ENCODE measurements around the gene PRKCD.

PRKCD gene

DNA sequence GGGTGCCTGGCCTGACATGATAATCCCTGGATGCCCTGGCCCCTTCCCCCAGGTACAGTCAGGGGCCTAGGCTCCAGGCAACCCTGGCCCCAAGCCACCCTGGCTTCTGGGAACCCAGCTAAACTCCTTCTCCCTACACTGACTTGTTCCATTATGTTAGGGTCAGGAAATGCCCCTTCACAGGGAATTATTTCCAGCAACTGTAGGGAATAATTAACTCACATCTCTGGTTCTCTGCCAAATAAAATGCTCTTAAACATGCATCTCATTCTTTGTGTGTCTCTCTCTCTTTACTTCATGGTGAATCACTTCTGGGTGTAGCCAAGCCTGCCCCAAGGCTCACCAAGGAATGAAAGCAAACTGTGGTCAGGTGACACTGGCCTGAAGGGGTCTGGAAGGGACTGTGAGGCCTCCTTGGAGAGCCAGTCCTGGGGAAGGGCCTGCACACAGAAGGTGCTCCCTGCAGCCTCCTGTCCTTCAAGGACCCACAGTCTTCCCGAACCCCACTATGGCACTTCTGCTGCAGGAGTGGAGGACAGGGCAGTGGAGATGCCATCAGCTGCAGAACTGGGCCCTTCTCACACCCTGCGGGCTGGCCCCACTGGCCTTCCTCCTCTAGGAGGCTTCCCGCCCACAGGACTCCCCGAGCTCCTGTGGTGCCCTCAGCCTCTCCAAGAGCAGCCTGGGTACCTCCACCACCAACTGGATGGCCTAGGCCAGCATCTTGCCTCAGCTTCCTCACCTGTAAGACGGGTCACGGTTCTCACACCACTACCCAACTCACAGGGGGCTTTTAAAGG, 77.2 kb downstream of the PRKCD start:
- CTCF ChIA-PET: no interaction called here

DNA sequence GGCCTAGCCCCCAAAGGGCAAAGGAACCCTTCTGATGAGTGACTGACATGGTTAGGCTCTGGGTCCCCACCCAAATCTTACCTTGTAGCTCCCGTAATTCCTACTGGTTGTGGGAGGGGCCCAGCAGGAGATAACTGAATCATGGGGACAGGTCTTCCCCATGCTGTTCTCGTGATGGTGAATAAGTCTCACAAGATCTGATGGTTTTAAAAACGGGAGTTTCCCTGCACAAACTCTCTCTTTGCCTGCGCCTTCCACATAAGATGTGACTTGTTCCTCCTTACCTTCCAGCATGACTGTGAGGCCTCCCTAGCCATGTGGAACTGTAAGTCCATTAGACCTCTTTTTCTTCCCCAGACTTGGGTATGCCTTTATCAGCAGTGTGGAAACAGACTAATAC, 77.9 kb downstream of the PRKCD start:
- CTCF ChIA-PET: no interaction called here
- POLR2A ChIA-PET: no interaction called here
- TF ChIP-seq L3MBTL2 (conservative IDR thresholded peaks at IDR 0.05): no peak
- no peak for TF ChIP-seq SP1 (IDR thresholded peaks at IDR 0.05)
- TF ChIP-seq NFRKB (IDR thresholded peaks at IDR 0.05): no peak
- no peak for TF ChIP-seq SUZ12 (IDR thresholded peaks at IDR 0.05)
- TF ChIP-seq ARNT (IDR thresholded peaks at IDR 0.05): no peak
- TF ChIP-seq FOXM1 (IDR thresholded peaks at IDR 0.05; ENCODE audit: borderline replicate concordance): no peak
- no peak for TF ChIP-seq ELF4 (IDR thresholded peaks at IDR 0.05)
- DNase-seq (ENCODE audit: extremely low spot score): no peak

More for the DNA sequence above, 77.2 kb downstream of the PRKCD start:
- no peak for DNase-seq (ENCODE audit: extremely low spot score)
- no peak for TF ChIP-seq SP1 (IDR thresholded peaks at IDR 0.05)
- TF ChIP-seq ZNF384 (IDR thresholded peaks at IDR 0.05): no peak
- TF ChIP-seq FOXK2 (IDR thresholded peaks at IDR 0.05): no peak
- no peak for TF ChIP-seq SUZ12 (IDR thresholded peaks at IDR 0.05)
- no peak for TF ChIP-seq CTBP1 (IDR thresholded peaks at IDR 0.05; ENCODE audit: borderline replicate concordance)
- no peak for TF ChIP-seq ARNT (IDR thresholded peaks at IDR 0.05)
- TF ChIP-seq HDGF (IDR thresholded peaks at IDR 0.05; ENCODE audit: borderline replicate concordance): no peak
- TF ChIP-seq, protein P1, sequence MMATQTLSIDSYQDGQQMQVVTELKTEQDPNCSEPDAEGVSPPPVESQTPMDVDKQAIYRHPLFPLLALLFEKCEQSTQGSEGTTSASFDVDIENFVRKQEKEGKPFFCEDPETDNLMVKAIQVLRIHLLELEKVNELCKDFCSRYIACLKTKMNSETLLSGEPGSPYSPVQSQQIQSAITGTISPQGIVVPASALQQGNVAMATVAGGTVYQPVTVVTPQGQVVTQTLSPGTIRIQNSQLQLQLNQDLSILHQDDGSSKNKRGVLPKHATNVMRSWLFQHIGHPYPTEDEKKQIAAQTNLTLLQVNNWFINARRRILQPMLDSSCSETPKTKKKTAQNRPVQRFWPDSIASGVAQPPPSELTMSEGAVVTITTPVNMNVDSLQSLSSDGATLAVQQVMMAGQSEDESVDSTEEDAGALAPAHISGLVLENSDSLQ (IDR thresholded peaks at IDR 0.05): no peak
- no peak for TF ChIP-seq TARDBP (IDR thresholded peaks at IDR 0.05)
- no peak for TF ChIP-seq LEF1 (IDR thresholded peaks at IDR 0.05; ENCODE audit: borderline replicate concordance)
- no peak for TF ChIP-seq FOXA1 (IDR thresholded peaks at IDR 0.05)
- no peak for TF ChIP-seq NFRKB (IDR thresholded peaks at IDR 0.05)
- TF ChIP-seq ELF4 (IDR thresholded peaks at IDR 0.05): no peak
- no peak for TF ChIP-seq FOXM1 (IDR thresholded peaks at IDR 0.05; ENCODE audit: borderline replicate concordance)
- no peak for TF ChIP-seq BHLHE40 (IDR thresholded peaks at IDR 0.05; ENCODE audit: borderline replicate concordance)
- POLR2A ChIA-PET: no interaction called here

DNA sequence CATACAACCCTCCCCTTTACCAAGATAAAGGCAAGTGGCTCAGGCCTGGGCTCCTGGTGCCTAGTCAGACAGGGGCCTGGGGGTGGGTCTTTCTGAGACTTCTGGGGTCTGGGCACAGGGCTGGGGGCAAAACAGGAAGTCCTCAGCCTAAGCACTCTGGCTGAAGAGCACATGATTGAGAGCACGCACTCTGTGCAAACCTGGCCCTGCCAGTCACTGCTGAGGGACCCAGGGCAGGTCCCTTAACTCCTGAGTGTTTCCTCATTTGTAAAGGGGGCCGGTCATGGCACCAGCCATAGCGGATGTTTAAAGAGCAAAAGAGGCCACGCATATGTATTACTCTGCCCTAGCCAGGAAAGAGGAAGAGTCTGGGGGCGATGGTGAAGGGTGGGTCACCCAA, 78.8 kb downstream of the PRKCD start:
- CTCF ChIA-PET: interaction anchor here (0.8 kb wide), 1 partner anchor 20 kb away, joined by 3 read pairs; no protein-coding TSS in a partner anchor

DNA sequence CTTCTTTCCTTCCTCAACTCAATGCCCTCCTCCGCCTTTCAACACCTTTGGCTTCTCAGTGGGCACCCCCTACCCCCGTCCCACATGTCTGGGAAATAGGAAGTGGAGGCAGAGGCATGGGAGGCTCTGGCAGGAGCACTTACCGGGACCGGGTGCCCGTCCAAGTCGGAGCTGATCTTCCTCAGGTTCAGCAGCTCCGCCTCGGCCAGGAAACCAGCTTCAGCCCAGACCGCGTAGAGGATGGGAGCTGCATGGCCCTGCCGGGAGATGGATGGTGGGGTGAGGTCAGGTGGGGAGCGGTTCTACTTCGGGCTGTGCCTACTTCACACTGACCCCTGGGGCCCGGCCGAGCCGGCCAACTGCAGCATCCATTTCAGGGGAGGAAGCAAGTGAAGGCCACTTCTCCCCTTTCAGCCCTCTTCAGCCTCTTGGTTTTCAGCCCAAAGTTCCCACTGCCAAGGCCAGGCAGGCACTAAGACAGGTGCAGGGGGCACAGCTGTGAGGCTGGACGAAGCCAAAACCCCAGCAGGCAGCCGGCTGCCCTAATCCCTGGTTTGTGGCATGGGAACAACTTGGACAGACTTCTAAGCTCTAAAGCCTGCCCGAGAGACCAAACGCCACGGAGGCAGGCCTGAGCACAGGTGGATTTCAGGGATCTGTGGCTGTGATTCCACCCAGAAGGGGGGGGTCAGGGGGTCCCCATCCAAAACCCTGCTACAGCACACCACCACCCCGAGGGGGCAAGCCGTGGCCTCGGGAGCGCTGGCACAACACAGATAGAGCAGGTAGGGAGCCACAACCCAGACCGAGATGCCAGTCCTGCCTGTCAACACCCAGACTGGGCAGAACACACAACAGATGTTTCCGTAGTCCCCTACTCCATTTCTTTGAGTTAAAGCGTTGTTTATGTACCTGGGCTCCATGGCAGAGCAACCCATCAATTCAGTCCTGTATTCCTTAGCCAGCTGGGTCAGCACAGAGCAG, 80.3 kb downstream of the PRKCD start:
- CTCF ChIA-PET: interaction anchor here (0.6 kb wide), 1 partner anchor 65 kb away, joined by 8 read pairs; no protein-coding TSS in a partner anchor

More for the DNA sequence above, 78.8 kb downstream of the PRKCD start:
- TF ChIP-seq HDGF (IDR thresholded peaks at IDR 0.05; ENCODE audit: borderline replicate concordance) (no peak), SP1 (IDR thresholded peaks at IDR 0.05) (no peak), FOXA1 (IDR thresholded peaks at IDR 0.05) (no peak)
- POLR2A ChIA-PET: no interaction called here
- DNase-seq (ENCODE audit: extremely low spot score): no peak

DNA sequence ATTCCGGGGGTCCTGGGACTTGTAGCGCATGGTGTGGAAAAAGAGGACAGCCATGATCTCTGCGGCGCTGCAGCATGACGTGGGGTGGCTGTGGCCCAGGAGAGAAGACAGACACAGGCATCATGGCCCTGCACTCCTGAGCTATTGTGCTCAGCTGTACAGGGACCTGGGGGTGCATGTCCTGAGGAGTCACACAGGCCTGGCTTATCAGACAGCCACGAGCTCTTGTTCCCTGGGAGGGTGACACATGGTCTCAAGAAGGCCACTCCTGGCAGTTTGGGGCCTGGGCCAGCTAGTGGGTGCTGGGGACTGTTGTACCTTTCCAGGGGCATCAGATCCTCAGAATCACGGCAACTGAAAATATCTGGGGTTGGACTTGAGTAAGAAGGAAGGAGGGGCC, 81.1 kb downstream of the PRKCD start:
- TF ChIP-seq CTBP1 (IDR thresholded peaks at IDR 0.05; ENCODE audit: borderline replicate concordance) (no peak), LEF1 (IDR thresholded peaks at IDR 0.05; ENCODE audit: borderline replicate concordance) (no peak), FOXK2 (IDR thresholded peaks at IDR 0.05) (no peak), NFRKB (IDR thresholded peaks at IDR 0.05) (no peak), SP1 (IDR thresholded peaks at IDR 0.05) (no peak)
- TF ChIP-seq, protein P1 (IDR thresholded peaks at IDR 0.05): no peak
- CTCF ChIA-PET: no interaction called here
- POLR2A ChIA-PET: no interaction called here
- DNase-seq (ENCODE audit: extremely low spot score): no peak

More for the DNA sequence above, 80.3 kb downstream of the PRKCD start:
- POLR2A ChIA-PET: no interaction called here
- DNase-seq (ENCODE audit: extremely low spot score): no peak
- no peak for TF ChIP-seq SP1 (IDR thresholded peaks at IDR 0.05)
- TF ChIP-seq ELF4 (IDR thresholded peaks at IDR 0.05): no peak
- TF ChIP-seq, protein P1 (IDR thresholded peaks at IDR 0.05): no peak
- TF ChIP-seq BHLHE40 (IDR thresholded peaks at IDR 0.05; ENCODE audit: borderline replicate concordance): no peak
- TF ChIP-seq LEF1 (IDR thresholded peaks at IDR 0.05; ENCODE audit: borderline replicate concordance): no peak
- TF ChIP-seq ARNT (IDR thresholded peaks at IDR 0.05): no peak
- no peak for TF ChIP-seq TARDBP (IDR thresholded peaks at IDR 0.05)
- no peak for TF ChIP-seq FOXA1 (IDR thresholded peaks at IDR 0.05)
- no peak for TF ChIP-seq FOXM1 (IDR thresholded peaks at IDR 0.05; ENCODE audit: borderline replicate concordance)
- no peak for TF ChIP-seq L3MBTL2 (conservative IDR thresholded peaks at IDR 0.05)
- no peak for TF ChIP-seq SUZ12 (IDR thresholded peaks at IDR 0.05)
- no peak for TF ChIP-seq CTBP1 (IDR thresholded peaks at IDR 0.05; ENCODE audit: borderline replicate concordance)
- no peak for TF ChIP-seq HDGF (IDR thresholded peaks at IDR 0.05; ENCODE audit: borderline replicate concordance)
- TF ChIP-seq NFRKB (IDR thresholded peaks at IDR 0.05): no peak
- TF ChIP-seq ZNF384 (IDR thresholded peaks at IDR 0.05): no peak
- no peak for TF ChIP-seq FOXK2 (IDR thresholded peaks at IDR 0.05)
